IMR-90 (cell line): ENCODE results near the gene LUZP1. TPM values are rescaled to one million over a fixed set of nuclear protein-coding genes. Genes with fewer than 3 reads are reported as not detected.

Experiments
- ATAC-seq: fragments of 200-7000 bp; cut with Tn5 transposase; 2 replicates; pipeline ENCODE4 v1.9.1; 2020; ENCODE audit warnings: low read depth, mild to moderate bottlenecking, moderate library complexity
- BruUV-seq: library from RNA; stranded (reverse); fragments of 400-500 nt; replicated peaks from 2 replicates; lab custom pipeline; 2021; lab: Mats Ljungman, UMichigan
- CTCF ChIA-PET: fragments of 300-600 bp; formaldehyde crosslinking; extraction: SDS; loops from one replicate; lab custom pipeline; 2021; ENCODE audit warnings: antibody characterized with exemption; lab: Yijun Ruan, JAX
- POLR2A ChIA-PET: fragments of 300-600 bp; sonication (Branson Sonifier 250); formaldehyde crosslinking; loops from one replicate; lab custom pipeline; 2022; ENCODE audit warnings: antibody characterized with exemption; ENCODE audit not compliant: unreplicated experiment; lab: Charles Lee
- DNase-seq: peaks from one replicate; pipeline ENCODE4 v3.0.0; 2013
- H2AFZ ChIP-seq: replicated peaks from 2 replicates; pipeline ENCODE3; 2013; ENCODE audit warnings: low read length, mild to moderate bottlenecking; ENCODE audit not compliant: poor library complexity
- H2AK5ac ChIP-seq: 2 replicates; pipeline ENCODE4 v1.6.1; 2013; ENCODE audit warnings: low read depth, low read length, inconsistent platforms
- H2AK9ac ChIP-seq: replicated peaks from 2 replicates; pipeline ENCODE3; 2013; ENCODE audit warnings: mild to moderate bottlenecking, low read depth, low read length, moderate library complexity; ENCODE audit not compliant: poor library complexity
- H2BK120ac ChIP-seq: 2 replicates; pipeline ENCODE4 v1.6.1; 2013; ENCODE audit warnings: low read depth, low read length, inconsistent platforms
- H2BK15ac ChIP-seq: 3 replicates; pipeline ENCODE4 v1.6.1; 2013; ENCODE audit warnings: low read depth, low read length, inconsistent platforms
- H2BK20ac ChIP-seq: 2 replicates; pipeline ENCODE4 v1.6.1; 2013; ENCODE audit warnings: low read depth, mild to moderate bottlenecking, inconsistent platforms, low read length, moderate library complexity
- H2BK5ac ChIP-seq: 2 replicates; pipeline ENCODE4 v1.6.1; 2013; ENCODE audit warnings: mild to moderate bottlenecking, low read depth, low read length, inconsistent platforms; ENCODE audit not compliant: poor library complexity, severe bottlenecking
- H3K14ac ChIP-seq: replicated peaks from 2 replicates; pipeline ENCODE4 v1.6.1; 2013; ENCODE audit warnings: low read depth, low read length, inconsistent platforms
- H3K18ac ChIP-seq: 2 replicates; pipeline ENCODE4 v1.6.1; 2013; ENCODE audit warnings: low read depth, low read length, control low read depth
- H3K23ac ChIP-seq: 2 replicates; pipeline ENCODE4 v1.6.1; 2013; ENCODE audit warnings: low read depth, low read length, inconsistent platforms
- H3K27ac ChIP-seq: 2 replicates; pipeline ENCODE4 v1.5.1; 2013; ENCODE audit warnings: mild to moderate bottlenecking, control low read depth, low read length; ENCODE audit not compliant: insufficient read depth
- H3K27me3 ChIP-seq: 2 replicates; pipeline ENCODE4 v1.6.1; 2013; ENCODE audit warnings: low read length; ENCODE audit not compliant: control insufficient read depth, insufficient read depth
- H3K36me3 ChIP-seq: 2 replicates; pipeline ENCODE4 v1.6.1; 2013; ENCODE audit warnings: low read length, mixed read lengths; ENCODE audit not compliant: control insufficient read depth, insufficient read depth
- H3K4ac ChIP-seq: 2 replicates; pipeline ENCODE4 v1.6.1; 2013; ENCODE audit warnings: low read depth, low read length, inconsistent platforms
- H3K4me1 ChIP-seq: 2 replicates; pipeline ENCODE4 v1.6.1; 2013; ENCODE audit warnings: low read length, mixed read lengths; ENCODE audit not compliant: control insufficient read depth, insufficient read depth
- H3K4me2 ChIP-seq: 2 replicates; pipeline ENCODE4 v1.6.1; 2013; ENCODE audit warnings: low read depth, mild to moderate bottlenecking, control low read depth, low read length, moderate library complexity
- H3K4me3 ChIP-seq: 2 replicates; pipeline ENCODE4 v1.5.1; 2013; ENCODE audit warnings: low read depth, mild to moderate bottlenecking, control low read depth, low read length, moderate library complexity; ENCODE audit not compliant: insufficient read depth
- H3K56ac ChIP-seq: 2 replicates; pipeline ENCODE4 v1.6.1; 2013; ENCODE audit warnings: low read length, inconsistent platforms; ENCODE audit not compliant: insufficient read depth; ENCODE audit errors: extremely low read depth
- H3K79me1 ChIP-seq, 2 experiments: 2 replicates each; pipeline ENCODE4 v1.6.1; 2013; ENCODE audit warnings: low read length in 2 of 2, inconsistent platforms in 1 of 2, low read depth in 1 of 2
- H3K9ac ChIP-seq: 2 replicates; pipeline ENCODE4 v1.6.1; 2013; ENCODE audit warnings: low read depth, low read length, control low read depth
- H3K9me1 ChIP-seq: 2 replicates; pipeline ENCODE4 v1.6.1; 2013; ENCODE audit warnings: low read length, inconsistent platforms; ENCODE audit not compliant: insufficient read depth
- H3K9me3 ChIP-seq: 2 replicates; pipeline ENCODE4 v1.6.1; 2013; ENCODE audit warnings: low read length; ENCODE audit not compliant: control insufficient read depth, insufficient read depth
- H4K20me1 ChIP-seq: 2 replicates; pipeline ENCODE4 v1.6.1; 2013; ENCODE audit warnings: low read length, inconsistent platforms; ENCODE audit not compliant: insufficient read depth
- H4K5ac ChIP-seq: 2 replicates; pipeline ENCODE4 v1.6.1; 2013; ENCODE audit warnings: mild to moderate bottlenecking, low read depth, low read length, control low read depth
- H4K8ac ChIP-seq, 2 experiments: 2 replicates each; pipeline ENCODE4 v1.6.1; 2013; ENCODE audit warnings: low read depth in 2 of 2, low read length in 2 of 2, control low read depth in 1 of 2, inconsistent platforms in 1 of 2
- H4K91ac ChIP-seq: 2 replicates; pipeline ENCODE4 v1.6.1; 2013; ENCODE audit warnings: low read depth, low read length, inconsistent platforms; ENCODE audit not compliant: insufficient read depth
- CEBPB ChIP-seq: IDR thresholded peaks from 2 replicates; pipeline ENCODE4 v1.6.1; 2012; ENCODE audit warnings: low read depth, low read length, improper control_type of control experiment
- CHD1 ChIP-seq: IDR thresholded peaks from 2 replicates; pipeline ENCODE4 v1.6.1; 2012; ENCODE audit warnings: low read depth, low read length, improper control_type of control experiment
- FOS ChIP-seq: fragments of 150-350 bp; IDR thresholded peaks from 2 replicates; pipeline ENCODE4 v1.6.1; 2016; ENCODE audit warnings: low read depth, low read length
- MAFK ChIP-seq: IDR thresholded peaks from 2 replicates; pipeline ENCODE4 v1.6.1; 2012; ENCODE audit warnings: low read depth, low read length, improper control_type of control experiment
- MAZ ChIP-seq: IDR thresholded peaks from 2 replicates; pipeline ENCODE4 v1.6.1; 2012; ENCODE audit warnings: low read depth, mild to moderate bottlenecking, low read length, improper control_type of control experiment, moderate library complexity, borderline replicate concordance
- RAD21 ChIP-seq: IDR thresholded peaks from 2 replicates; pipeline ENCODE4 v1.6.1; 2012; ENCODE audit warnings: low read length, improper control_type of control experiment
- RCOR1 ChIP-seq: IDR thresholded peaks from 2 replicates; pipeline ENCODE4 v1.6.1; 2012; ENCODE audit warnings: mild to moderate bottlenecking, low read length, improper control_type of control experiment; ENCODE audit not compliant: insufficient replicate concordance
- RFX5 ChIP-seq: IDR thresholded peaks from 2 replicates; pipeline ENCODE4 v1.8.0; 2012; ENCODE audit warnings: low read depth, mild to moderate bottlenecking, low read length, moderate library complexity
- SMC3 ChIP-seq: fragments of 150-350 bp; IDR thresholded peaks from 2 replicates; pipeline ENCODE4 v1.6.1; 2016; ENCODE audit warnings: low read depth, mild to moderate bottlenecking, antibody characterized with exemption, low read length, moderate library complexity
- WGBS, 2 experiments: methylation state at CpG; one replicate each; pipeline versions ENCODE4 v1.1.5 to v1.1.7; 2013; ENCODE audit warnings: missing lambda C conversion rate in 2 of 2; ENCODE audit not compliant: insufficient read length in 1 of 2; ENCODE audit errors: extremely low coverage in 2 of 2; 5-methylcytosine and 5-hydroxymethylcytosine counted together
- dilution Hi-C: fragments of 300-500 bp; cut with HindIII; formaldehyde crosslinking; loops from one replicate; pipeline ENCODE4 v1.14.3; 2018; ENCODE audit warnings: low sequenced_read_pairs; ENCODE audit not compliant: unreplicated experiment
- in situ Hi-C: fragments of 300-500 bp; cut with MboI; formaldehyde crosslinking; loops from 3 replicates; pipeline ENCODE4 v1.14.3; 2019; ENCODE audit warnings: low sequenced_read_pairs, inconsistent platforms, mixed read lengths
- intact Hi-C: fragments of 100-400 bp; cut with micrococcal nuclease; formaldehyde crosslinking; loops from 2 replicates; pipeline ENCODE4 v1.10.0; 2022
- polyA plus RNA-seq, 3 experiments: library from polyadenylated mRNA; depleted of rRNA; stranded (reverse); fragments of >200 nt; gene quantifications; 2 replicates each; pipeline ENCODE4 v1.2.3, GENCODE V29; 2012; ENCODE audit warnings: low replicate concordance in 1 of 3
- total RNA-seq: library from RNA; depleted of rRNA; stranded (reverse); fragments of >200 nt; gene quantifications from 2 replicates; pipeline ENCODE4 v1.2.3, GENCODE V29; 2012
- TF ChIP-seq, protein P1 (sequence below): conservative IDR thresholded peaks from 2 replicates; pipeline ENCODE4 v1.5.1; 2012; ENCODE audit warnings: mild to moderate bottlenecking, low read depth, low read length, improper control_type of control experiment

LUZP1 gene
- total and polyA plus RNA-seq, 2 of the 4 experiments (the other 2 are of a cell fraction) = 13.1 to 31.7 TPM

DNA sequence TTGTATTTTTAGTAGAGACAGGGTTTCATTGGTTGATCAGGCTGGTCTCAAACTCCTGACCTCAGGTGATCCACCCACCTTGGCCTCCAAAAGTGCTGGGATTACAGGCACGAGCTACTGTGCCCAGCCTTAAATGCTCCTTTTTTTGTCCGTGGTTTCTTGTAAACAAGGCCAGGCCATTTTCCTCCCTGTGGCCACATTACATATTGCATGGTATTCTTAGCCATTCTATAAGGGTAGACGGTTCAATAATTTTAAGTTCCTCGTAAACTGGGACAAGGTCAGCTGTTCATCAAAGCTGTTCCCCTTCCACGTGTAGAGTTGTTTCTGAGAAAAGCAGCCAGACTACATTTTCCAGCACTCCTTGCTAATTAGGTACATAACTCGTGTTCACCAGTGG is 10.3 kb upstream of the LUZP1 start:
- Histone ChIP-seq H2BK5ac (no peak overlapping the region), H3K14ac (no peak overlapping the region), H4K91ac (no peak overlapping the region; the same call in 1 of the 2 replicates), H3K9ac (no peak overlapping the region), H3K18ac (no peak overlapping the region), H3K56ac (no peak overlapping the region), H2AFZ (no peak overlapping the region), H2AK5ac (peak overlapping the region; percentile 23), H3K36me3 (no peaks in the 10 kb centered on the region), H4K8ac (no peak overlapping the region), H3K4me2 (no peak overlapping the region), H2BK15ac (0 out of 3 replicates have a peak overlapping the region, but pooled peaks have one; percentile 5), H3K4ac (no peak overlapping the region), H4K5ac (no peak overlapping the region), H3K27ac (no peak overlapping the region), H3K9me1 (peaks cover 5% of the 10 kb centered on the region; the same call in 1 of the 2 replicates), H2BK20ac (no peak overlapping the region), H3K4me3 (no peak overlapping the region), H2BK120ac (no peak overlapping the region), H3K23ac (peak overlapping the region; percentile 13; the same call in 1 of the 2 replicates), H4K20me1 (no peaks in the 10 kb centered on the region), H2AK9ac (no peak overlapping the region), H3K79me1 (peaks cover 8 to 15% of the 10 kb centered on the region in 2 experiments; a peak in 3 of 4 replicates), H3K9me3 (no peaks in the 10 kb centered on the region), H3K27me3 (no peaks in the 10 kb centered on the region), H3K4me1 (peaks cover 5% of the 10 kb centered on the region)
- intact Hi-C loops = no loop called here
- ChIA-PET POLR2A (no interaction called here), CTCF (interaction anchor here (0.6 kb wide), 1 partner anchor 1746 kb away, joined by 5 read pairs; no protein-coding TSS in a partner anchor)
- peak; percentile 38 for DNase-seq
- dilution Hi-C loops = no loop called here
- BruUV-seq = no TSS peak
- no peak for ATAC-seq
- 100% methylated on average over 1 of the region's 6 CpGs; no CpG with 5 or more reads in 1 of the 2 experiments for WGBS, 2 experiments
- in situ Hi-C loops = no loop called here
- no peak for TF ChIP-seq CHD1
- peak; percentile 41; the same call in 1 of the 2 replicates for TF ChIP-seq RAD21
- TF ChIP-seq SMC3 = peak; percentile 39
- TF ChIP-seq RCOR1 = no peak
- TF ChIP-seq, protein P1, sequence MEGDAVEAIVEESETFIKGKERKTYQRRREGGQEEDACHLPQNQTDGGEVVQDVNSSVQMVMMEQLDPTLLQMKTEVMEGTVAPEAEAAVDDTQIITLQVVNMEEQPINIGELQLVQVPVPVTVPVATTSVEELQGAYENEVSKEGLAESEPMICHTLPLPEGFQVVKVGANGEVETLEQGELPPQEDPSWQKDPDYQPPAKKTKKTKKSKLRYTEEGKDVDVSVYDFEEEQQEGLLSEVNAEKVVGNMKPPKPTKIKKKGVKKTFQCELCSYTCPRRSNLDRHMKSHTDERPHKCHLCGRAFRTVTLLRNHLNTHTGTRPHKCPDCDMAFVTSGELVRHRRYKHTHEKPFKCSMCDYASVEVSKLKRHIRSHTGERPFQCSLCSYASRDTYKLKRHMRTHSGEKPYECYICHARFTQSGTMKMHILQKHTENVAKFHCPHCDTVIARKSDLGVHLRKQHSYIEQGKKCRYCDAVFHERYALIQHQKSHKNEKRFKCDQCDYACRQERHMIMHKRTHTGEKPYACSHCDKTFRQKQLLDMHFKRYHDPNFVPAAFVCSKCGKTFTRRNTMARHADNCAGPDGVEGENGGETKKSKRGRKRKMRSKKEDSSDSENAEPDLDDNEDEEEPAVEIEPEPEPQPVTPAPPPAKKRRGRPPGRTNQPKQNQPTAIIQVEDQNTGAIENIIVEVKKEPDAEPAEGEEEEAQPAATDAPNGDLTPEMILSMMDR = peak; percentile 40
- TF ChIP-seq MAFK = no peak
- TF ChIP-seq CEBPB = no peak
- TF ChIP-seq FOS = no peak
- TF ChIP-seq RFX5 = no peak
- TF ChIP-seq MAZ = no peak
